Omental fat pad (tissue), 4 donors: ENCODE data around the gene AP3B1. TPM values are rescaled to one million over a fixed set of nuclear protein-coding genes. Genes with fewer than 3 reads are reported as not detected.

Experiments used
- ATAC-seq: fragments of 150-250 bp; one replicate; pipeline ENCODE4 v1.9.1; 2016; ENCODE audit warnings: mild to moderate bottlenecking, moderate library complexity; ENCODE audit not compliant: low FRiP score
- DNase-seq: peaks from one replicate; pipeline ENCODE4 v3.0.0-alpha.2; 2019; ENCODE audit warnings: low spot score
- total RNA-seq, 4 donors: library from RNA; depleted of rRNA; stranded (reverse); fragments of >200 nt; gene quantifications; one replicate each; pipeline ENCODE4 v1.1.0, GENCODE V29; 2016
- TF ChIP-seq, protein P1 (sequence below), 3 donors: fragments of 450-650 bp; IDR thresholded peaks; one replicate each; pipeline ENCODE4 v1.5.1; 2016 to 2017; ENCODE audit warnings: antibody characterized with exemption in 3 of 3, mild to moderate bottlenecking in 3 of 3, moderate library complexity in 2 of 3

AP3B1 gene
- total RNA-seq, 4 donors from 2014 or later = 31.1 to 47.3 (median 41.7) TPM

DNA sequence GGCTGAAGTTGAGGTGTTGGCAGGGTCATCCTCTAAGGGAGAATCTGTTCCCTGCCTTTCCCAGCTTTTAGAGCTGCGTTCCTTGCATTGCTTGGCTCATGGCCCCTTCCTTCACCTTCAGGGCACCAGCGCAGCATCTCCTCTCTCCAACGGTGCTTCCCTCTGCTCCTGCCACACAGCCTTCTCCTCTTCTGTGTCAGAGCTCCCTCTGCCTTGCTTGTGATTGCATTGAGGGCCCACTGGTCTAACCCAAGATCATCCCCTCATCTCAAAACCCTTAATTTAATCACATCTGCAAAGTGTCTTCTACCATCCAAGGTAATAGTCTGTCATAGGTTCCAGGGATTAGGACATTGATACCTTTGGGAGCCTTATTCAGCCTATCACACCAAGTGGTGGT is 312.7 kb downstream of the AP3B1 start:
- TF ChIP-seq, protein P1, sequence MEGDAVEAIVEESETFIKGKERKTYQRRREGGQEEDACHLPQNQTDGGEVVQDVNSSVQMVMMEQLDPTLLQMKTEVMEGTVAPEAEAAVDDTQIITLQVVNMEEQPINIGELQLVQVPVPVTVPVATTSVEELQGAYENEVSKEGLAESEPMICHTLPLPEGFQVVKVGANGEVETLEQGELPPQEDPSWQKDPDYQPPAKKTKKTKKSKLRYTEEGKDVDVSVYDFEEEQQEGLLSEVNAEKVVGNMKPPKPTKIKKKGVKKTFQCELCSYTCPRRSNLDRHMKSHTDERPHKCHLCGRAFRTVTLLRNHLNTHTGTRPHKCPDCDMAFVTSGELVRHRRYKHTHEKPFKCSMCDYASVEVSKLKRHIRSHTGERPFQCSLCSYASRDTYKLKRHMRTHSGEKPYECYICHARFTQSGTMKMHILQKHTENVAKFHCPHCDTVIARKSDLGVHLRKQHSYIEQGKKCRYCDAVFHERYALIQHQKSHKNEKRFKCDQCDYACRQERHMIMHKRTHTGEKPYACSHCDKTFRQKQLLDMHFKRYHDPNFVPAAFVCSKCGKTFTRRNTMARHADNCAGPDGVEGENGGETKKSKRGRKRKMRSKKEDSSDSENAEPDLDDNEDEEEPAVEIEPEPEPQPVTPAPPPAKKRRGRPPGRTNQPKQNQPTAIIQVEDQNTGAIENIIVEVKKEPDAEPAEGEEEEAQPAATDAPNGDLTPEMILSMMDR (IDR thresholded peaks at IDR 0.05) = no peak
- ATAC-seq (no peak), DNase-seq (no peak)

DNA sequence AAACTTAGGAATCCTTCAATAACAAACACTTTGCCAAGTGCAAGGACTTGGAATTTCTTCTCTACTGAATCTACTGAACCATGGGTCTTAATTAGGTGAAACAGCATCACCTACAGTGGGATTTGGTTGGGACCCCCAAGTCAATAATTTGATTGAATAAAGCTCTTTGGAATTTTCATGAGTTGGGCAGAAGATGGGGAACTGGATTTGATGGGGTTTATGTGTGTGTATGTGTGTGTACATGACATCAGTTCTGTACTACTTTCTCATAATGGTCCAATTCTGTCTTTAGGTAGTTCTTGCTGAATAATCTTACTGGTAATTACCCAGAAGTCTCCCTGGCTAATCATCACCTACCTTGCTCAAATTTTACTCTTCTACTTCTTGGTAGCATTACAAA is 319.9 kb downstream of the AP3B1 start:
- DNase-seq (no peak), ATAC-seq (no peak)
- TF ChIP-seq, protein P1 (IDR thresholded peaks at IDR 0.05) = no peak

DNA sequence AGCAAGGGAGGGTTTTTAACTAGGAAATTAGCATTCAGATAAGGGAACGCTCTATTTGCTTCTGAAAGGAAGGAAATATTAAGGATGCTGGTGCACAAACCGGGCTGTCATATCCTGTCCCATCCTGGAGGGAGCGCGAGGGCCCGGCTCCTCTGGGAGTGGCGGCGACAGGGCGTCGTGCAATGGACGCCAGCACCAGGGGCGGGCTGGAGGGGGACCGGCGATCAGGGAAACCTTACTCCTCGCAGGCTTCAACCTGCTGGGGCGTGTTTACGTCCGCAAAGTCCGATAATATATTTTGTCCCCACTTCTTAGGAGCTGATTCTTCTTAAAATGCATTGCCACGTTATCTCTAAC is 321.3 kb downstream of the AP3B1 start:
- TF ChIP-seq, protein P1 (IDR thresholded peaks at IDR 0.05) = no peak
- ATAC-seq = no peak
- DNase-seq = no peak

DNA sequence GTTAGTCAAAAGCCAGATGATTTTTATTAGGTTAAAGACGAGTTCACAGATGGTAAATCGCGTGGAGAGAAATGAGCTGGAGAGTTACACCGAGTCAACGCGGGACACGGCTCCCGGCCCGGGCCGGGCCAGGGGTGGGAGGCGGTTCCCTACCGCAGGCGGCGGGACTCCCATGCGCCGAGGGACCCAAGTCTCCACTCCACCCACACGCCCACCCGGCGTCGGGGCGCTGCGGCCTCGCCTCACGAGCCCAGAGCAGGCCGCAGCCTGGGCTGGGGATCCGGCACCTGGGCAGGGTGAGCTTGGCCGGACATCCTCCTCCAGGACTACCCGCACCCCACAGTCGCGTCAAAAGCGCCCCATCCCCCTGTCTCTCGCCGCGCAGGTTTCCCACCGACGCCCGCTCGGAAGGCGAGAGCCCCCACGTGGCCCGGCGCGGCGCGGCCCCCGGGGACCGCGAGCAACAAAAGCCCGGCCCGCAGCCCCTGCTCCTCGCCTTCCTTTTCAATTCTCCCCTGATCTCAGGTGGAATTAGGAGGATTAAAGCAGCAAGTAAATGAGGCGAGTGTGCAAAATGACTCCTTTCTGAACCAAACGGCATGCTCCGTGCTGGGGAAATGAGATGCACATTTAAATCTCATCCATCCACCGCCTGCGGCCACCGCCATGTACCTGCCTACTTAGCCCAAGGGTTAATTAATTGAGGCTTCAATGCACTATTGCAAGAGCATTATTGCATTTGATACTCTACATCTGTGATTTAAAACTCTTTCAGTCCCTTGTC is 321.8 kb downstream of the AP3B1 start:
- no peak for DNase-seq
- TF ChIP-seq, protein P1 (IDR thresholded peaks at IDR 0.05) = no peak
- ATAC-seq = no peak

DNA sequence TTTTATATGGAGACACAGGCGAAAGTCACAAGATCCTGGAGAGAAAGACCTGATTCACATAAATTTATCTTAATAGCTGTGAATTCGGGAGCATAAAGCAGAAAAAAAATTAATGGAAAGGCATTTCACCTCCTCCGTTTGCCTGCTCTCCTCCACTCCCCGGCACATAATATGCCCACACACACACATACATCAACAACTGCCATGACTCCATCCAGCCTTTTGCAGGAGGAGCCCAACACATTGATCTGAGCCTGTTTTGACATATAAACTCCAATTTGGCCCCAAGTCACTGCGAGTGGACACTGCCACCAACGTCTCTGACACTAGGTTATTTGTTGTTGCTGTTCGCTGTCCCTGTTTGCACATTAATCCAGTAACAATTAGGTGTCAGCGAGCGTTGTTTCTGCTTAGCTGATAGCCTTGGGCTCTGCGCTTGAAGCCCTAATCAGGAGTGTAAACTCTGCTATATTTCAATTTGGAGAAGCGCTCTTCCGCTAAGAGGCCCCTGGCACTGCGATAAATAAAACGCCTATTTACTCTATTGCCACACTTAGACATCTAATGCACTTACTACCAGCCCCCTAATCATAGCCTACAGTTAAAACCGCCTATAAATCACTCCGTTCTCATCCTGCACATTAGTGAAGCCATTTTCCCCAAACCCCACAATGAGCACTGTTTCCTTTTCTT is 322.6 kb downstream of the AP3B1 start:
- DNase-seq (no peak), ATAC-seq (no peak)
- TF ChIP-seq, protein P1 (IDR thresholded peaks at IDR 0.05) = no peak

DNA sequence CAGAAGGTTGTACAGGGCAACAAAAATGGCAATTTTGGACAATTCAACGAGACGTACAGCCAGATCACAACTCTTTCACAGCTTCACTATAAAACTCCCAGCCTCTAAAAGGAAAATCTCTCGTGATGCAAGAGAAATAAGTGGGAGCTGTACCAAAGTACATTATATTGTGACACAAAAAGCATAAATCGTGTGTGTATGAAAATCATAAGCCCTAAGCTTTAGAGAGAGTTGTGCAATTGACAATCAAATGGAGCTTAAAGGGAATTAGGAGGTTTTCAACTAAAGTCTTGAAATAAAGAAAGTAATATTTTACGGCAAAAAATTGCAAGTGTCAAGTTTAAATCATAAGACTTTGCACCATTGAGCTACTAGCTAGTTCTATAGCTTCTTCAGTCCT is 323.6 kb downstream of the AP3B1 start:
- DNase-seq (no peak), ATAC-seq (no peak)
- TF ChIP-seq, protein P1 (IDR thresholded peaks at IDR 0.05) = no peak

DNA sequence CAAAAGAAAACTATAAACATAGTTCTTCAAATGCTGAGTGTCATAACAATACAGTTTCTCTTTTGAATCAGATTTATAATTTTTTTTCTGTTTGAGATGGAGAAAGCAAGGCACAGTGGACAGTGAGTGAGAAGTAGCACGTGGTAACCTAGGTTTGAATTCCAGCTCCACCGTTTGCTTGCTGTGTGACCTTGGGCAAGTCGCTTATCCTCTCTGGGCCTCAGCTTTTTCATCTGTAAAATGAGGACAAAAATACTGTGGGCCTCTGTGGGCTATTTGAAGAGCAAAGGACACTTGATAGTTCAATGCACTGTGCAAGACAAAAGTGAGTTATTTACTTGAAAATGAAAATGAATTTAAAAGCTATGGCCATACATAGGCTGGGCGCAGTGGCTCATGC is 330.7 kb downstream of the AP3B1 start:
- TF ChIP-seq, protein P1 (IDR thresholded peaks at IDR 0.05) = no peak
- DNase-seq (no peak), ATAC-seq (no peak)
